GM08714 (cell line): ENCODE data around the gene IL12A.

Source experiments
- H3K4me3 ChIP-seq: fragments of 200-500 bp; sonication (Bioruptor generic); 2 replicates; pipeline ENCODE4 v1.5.1; 2014; ENCODE audit warnings: mild to moderate bottlenecking, low read length, inconsistent platforms
- ZNF274 ChIP-seq: IDR thresholded peaks from 2 replicates; pipeline ENCODE4 v1.6.1; 2012; ENCODE audit warnings: mild to moderate bottlenecking, low read depth, low read length

The IL12A gene

DNA sequence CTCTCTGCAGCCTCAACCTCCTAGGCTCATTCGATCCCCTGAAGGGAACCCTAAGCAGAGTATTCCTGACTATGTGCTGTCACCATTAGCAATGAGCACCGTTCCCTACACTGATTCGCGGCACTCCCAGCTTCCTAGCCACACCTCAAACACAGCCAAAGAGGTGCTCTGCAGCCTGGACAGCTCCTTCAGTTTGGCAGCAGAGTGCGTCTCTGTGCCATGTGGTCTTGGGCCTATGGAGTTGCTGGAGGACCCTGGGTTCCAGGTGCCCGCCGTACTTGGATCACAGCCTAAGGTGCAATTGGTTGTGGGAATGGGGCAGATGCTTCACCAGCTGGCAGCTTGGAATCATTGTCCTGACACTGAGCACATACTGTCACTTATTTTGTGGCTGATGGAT, 17.3 kb upstream of the IL12A start:
- no peak for TF ChIP-seq ZNF274
- no peak overlapping the region for H3K4me3 ChIP-seq

DNA sequence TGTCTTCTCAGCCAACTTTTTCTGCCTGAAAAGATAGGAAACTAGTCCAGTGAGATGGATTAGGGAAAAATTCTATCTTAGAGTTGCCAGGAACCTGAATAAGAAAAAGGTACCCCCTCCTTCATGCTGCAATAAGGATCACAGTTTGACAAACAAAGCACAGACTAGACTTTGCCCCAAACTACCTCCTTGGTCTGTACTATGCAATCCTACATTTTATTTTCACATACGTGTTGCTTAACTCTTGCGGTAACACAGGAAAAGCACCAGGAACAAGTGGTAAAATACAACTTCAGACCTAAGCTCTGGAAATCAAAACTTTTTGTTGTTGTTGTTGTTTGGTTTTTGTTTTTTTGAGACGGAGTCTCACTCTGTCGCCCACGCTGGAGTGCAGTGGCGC, 11.3 kb upstream of the IL12A start:
- no peak overlapping the region for H3K4me3 ChIP-seq
- no peak for TF ChIP-seq ZNF274

DNA sequence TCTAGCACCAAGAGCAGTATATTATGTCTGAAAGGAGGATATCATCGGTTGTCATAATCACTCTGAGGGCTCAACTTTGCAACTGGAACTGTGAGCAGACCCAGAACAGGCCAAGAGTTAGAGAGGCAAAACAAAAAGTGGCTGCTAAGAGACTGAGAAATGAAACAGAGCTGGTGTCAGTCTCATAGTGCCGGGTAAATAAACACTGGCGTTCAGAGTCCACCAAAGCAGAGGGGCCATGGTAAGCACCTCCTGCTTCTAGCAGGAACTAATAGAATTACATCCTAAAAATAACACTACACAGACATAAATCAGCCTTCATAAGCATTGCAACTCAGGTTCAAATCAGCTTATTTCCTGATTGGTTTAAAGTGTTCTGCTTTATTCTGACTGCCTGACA, 10.3 kb upstream of the IL12A start:
- TF ChIP-seq ZNF274, result no peak
- no peak overlapping the region for H3K4me3 ChIP-seq

DNA sequence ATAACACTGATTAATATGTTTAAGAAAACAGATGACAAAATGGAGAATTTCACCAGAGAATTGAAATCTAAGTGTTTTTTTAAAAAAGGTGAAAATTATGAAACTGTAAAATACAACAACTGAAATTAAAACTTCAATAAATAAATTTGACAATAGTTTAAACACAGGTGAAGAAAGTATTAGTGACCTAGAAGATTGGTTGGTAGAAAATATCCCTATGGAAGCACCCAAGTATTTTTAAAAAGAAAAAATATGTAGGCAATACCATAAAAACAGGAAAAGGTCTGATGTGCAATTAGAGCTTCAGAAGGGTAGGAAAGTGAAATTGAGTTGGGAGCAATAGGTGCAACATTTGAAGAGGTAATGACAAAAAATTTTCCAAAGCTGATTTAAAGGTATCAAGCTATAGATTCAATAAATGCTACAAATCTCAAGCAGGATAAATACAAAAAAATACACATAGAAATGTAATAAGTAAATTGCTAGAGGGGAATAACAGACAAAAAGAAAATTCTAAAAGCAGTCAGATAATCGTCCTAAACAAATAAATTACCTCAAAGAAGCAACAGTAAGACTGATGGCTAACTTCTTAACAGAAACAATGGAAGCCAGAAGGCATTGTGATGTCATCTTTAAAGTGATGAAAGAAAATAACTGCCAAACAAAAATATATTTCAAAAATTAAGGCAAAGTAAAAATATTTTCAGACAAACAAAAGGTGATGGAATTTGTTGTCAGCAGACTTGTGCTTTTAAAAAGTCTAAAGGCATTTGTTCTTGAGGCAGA, 9.5 kb upstream of the IL12A start:
- H3K4me3 ChIP-seq, result no peak overlapping the region
- no peak for TF ChIP-seq ZNF274

DNA sequence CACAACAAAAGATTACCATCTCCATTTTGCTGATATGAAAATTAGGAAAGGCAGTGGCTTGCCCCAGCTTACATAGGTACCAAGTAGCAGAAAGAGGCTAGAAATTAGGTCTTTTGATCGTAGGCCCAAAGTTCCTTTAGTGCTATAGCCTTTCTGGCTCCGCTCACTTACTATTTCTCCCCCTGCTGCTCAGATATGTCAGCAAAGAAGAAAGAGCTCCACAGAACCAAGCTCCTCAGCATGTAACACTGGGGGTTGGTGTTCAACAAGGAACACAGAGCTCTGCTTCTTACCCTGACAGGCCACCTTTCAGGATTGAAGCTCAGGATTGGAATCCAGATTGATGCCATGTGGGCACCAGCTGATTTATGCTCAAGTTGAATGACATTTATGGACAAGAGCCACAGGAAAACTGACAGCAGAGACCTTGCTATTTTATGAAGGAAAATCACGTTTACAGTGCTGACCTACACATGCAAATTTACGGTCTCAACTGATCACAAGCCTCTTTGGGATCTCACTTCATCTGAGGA, 6.1 kb upstream of the IL12A start:
- no peak overlapping the region for H3K4me3 ChIP-seq
- no peak for TF ChIP-seq ZNF274

DNA sequence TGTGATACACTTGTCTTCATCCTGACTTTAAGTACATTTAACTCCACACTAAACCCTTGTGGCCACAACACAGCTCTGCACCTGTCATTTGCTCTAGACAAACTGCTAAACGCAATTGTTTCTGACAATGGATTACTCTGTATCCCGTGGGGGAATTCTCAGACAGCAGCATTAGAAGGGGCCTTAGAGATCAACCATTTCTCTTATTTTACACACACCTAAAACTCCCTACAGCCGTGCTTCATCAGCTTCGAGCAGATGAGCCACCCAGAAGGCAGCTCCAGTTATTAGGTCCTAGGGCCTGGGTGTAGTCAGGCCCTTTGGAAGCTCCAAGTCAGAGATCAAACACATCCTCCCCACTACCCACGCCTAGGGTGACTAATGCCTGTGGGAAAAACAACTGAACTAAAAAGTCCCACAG, 1.3 kb upstream of the IL12A start:
- no peak overlapping the region for H3K4me3 ChIP-seq
- TF ChIP-seq ZNF274, result no peak

DNA sequence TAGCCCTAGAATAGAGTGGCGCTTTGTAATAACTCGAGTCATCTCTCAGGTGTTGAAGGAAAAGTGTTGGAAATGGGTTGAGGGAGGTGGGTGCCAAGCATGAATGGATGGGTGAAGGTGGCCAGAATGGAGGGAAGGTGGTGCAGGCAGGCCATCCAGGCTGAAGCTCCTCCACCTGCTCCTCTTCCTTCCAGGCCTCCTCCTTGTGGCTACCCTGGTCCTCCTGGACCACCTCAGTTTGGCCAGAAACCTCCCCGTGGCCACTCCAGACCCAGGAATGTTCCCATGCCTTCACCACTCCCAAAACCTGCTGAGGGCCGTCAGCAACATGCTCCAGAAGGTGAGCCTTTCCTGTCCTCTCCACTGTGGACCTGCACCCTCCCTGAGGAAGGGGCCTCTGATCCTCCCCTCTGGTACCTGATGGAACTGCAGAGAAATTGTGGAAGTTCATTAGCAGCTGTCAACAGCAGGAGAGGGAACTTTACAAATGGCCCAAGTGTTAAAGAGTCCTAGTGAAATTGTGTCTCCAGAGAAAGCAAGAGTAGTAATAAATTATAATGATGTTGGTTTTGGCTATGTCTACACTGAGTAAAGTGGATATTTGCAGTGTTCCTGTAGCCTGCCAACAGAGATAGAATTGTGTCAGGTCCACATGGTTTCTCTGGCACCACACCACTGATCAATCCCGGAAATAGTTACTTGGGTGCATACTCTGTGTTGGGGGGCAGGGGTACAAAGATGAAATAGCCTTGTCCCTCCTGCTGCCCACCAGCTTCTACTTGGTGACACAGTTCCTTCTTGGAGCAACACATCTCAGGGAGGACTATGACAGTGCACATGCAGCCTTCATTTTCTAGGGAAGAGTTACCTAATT, 1.6 kb downstream of the IL12A start:
- H3K4me3 ChIP-seq, result peak overlapping the region; percentile 59; the same call in 1 of the 2 replicates
- TF ChIP-seq ZNF274, result no peak

DNA sequence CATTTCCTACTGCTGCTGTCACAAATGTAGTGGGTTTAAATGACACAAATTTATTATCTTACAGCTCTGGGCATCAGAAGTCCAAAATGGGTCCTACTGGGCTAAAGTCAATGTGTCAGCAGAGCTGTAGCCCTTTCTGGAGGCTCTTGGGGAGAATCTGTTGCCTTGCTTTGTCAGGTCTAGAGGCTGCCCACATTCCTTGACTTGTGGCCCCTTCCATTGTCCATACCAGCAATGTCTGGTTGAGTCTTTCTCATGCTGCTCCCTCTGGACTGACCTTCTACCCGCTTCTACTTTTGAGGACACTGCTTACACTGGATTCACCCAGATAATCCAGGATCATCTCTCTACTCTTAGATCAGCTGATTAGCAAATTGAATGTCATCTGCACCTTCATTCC, 3.0 kb downstream of the IL12A start:
- H3K4me3 ChIP-seq, result no peak overlapping the region
- no peak for TF ChIP-seq ZNF274

DNA sequence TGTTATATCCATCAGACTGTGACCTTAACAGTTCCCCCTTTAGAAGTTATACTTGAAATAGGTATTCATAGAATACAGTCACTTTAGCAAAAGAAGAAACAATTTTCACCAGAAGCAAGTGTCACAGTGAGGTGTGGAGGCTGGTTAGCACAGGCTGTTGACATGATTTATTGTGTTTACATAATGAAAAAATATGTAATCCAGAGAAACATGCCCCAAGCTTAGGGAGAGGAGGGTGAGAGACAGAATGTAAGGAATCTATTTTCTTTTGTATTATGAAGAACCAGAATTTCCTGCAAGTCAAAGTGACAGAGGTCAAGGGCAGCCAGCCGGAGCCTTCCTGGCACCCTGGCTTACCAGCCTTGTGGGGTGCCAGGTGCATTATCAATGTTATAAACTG, 4.0 kb downstream of the IL12A start:
- H3K4me3 ChIP-seq, result no peak overlapping the region
- TF ChIP-seq ZNF274, result no peak

DNA sequence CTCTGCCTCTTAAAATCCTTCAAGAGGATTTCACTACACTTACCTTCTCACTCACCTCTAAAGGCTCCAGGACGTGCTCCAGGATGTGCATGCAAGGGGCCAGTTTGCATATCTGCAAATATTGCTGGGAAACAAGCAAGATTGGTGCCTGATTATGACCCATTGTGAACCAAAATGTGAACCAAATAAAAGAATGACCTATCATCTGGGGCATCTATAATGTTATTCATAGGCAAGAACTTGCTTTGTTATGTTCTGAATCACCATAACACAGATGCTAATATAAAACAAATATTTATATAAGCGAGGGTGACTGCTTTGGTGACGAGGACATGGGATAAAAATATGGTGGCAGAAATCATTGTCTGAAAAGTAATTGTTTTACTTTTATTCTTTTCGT, 5.5 kb downstream of the IL12A start:
- no peak for TF ChIP-seq ZNF274
- no peak overlapping the region for H3K4me3 ChIP-seq

DNA sequence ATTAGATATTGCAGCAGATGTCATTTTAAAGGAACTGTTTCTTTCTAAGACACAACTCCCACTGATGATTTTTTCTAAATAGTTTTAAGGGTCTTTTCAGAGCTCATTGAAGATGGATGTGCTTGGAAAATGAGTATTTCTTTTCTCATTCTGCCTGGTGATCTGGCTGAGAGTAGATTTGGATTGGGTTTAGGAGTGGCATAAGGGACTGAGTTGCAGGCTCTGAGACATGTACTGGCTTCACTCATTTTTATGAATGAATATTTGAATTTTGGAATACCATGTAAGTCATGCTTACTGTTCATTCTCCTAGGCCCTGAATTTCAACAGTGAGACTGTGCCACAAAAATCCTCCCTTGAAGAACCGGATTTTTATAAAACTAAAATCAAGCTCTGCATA, 6.5 kb downstream of the IL12A start:
- no peak for TF ChIP-seq ZNF274
- H3K4me3 ChIP-seq, result no peak overlapping the region

DNA sequence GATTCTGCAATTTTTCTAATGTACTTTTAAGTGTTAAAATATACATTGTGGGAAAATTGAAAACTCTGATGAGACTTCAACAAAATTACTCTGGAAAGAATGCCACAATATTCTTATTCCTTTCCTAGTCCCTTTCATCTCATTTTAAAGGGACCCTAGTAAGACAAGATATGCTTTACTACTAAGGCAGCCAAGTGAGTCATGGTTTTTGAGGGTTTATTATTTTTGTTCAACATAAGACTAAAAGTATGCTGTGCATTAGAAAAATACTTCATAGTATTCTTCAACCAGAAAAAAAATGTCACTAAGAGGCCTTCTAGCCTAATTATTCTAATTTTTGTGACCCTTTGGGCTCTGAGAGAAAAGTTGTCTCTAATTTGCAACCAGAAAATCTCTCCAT, 7.4 kb downstream of the IL12A start:
- no peak for TF ChIP-seq ZNF274
- H3K4me3 ChIP-seq, result no peak overlapping the region

DNA sequence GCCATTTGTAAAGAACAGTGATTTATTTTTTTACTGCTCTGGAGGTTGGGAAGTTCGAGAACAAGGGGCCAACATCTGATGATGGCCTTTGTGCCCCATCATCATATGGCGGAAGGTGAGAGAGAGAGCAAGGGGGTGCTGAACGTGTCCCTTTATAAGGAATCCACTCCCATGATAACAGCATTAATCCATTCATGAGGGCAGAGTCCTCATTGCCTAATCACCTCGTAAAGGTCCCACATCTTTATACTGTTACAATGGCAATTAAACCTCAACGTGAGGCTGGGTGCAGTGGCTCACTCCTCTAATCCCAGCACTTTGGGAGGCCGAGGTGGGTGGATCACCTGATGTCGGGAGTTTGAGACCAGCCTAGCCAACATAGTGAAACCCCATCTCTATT, 8.3 kb downstream of the IL12A start:
- no peak overlapping the region for H3K4me3 ChIP-seq
- TF ChIP-seq ZNF274, result no peak

DNA sequence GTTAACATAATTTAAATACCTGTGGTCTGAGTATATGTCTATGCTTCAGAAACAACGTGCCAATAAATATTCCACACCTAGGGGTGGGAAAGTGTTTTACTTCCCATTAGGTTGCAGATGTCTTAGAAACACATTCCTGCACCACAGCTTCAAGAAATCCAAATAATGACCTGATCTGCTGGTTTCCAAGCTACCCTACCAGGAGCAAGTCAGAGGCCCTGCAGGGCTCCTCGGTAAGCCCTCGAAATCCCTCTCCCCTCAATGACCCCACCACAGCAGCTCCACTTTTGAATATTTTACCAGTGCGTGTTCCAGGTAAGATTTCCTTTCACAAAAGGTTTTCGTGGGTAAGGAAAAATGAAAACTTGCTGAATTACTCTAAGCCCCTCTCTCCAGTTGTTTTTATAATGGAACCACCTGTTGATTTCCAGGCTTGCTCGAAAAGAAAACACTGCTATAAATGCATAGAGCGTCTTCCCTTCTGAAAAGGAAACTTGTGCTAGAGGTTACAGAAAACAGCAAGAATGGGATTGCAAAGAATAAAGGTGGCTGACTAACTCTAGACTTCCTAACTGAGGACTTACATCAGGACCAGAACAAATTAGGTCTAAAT, 12.6 kb downstream of the IL12A start:
- no peak for TF ChIP-seq ZNF274

DNA sequence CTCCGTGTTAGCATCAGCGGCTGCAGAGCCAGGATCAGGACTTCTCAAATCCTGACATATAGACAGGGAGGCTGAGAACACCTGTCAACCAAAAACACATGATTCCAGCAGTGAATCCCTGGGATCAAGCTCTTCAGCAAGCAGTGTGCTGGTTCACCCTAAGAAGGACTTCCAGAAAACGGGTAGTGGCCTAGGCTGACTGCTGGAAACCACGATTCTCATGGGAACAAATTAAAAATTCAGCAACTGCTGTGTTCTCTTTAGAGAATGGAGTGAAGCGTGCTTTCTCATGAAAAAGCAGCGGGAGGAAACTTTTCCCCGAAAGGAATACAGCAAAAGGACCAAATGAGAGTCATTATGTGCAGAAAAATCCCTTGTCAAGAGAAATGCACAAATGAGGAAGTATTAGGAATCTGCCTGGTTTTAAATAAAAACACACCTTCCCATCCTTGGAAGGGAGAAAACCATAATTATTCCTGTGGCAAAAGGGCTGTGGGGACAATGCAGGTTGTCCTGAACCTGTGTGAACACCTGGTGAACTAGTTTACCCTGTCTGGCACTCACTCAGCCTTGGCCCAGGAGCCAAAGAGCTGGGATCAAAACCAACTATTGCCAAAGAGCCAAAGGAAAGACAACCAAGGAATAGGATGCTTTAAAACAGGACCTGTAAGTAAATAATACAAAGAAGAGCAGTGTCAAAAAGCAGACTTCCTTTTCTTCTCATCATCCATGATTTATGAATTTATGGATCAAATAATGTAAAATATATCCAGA, 13.4 kb downstream of the IL12A start:
- H3K4me3 ChIP-seq, result no peak overlapping the region
- no peak for TF ChIP-seq ZNF274

More for the DNA sequence above, 12.6 kb downstream of the IL12A start:
- H3K4me3 ChIP-seq, result no peak overlapping the region
